Fibroblast of villous mesenchyme (primary cell): ENCODE measurements around the gene ZNF512. TPM values are rescaled to one million over a fixed set of nuclear protein-coding genes. Genes with fewer than 3 reads are reported as not detected.
"Not testable (repeated sequence)": the region's sequence is repeated elsewhere in the genome, so short reads cannot be mapped to it uniquely, and the experiment has no call there.

ENCODE experiments used
- DNase-seq: peaks from one replicate; pipeline ENCODE4 v3.0.0-alpha.2; 2010; ENCODE audit warnings: low read depth
- H3K4me3 ChIP-seq: 2 replicates; pipeline ENCODE4 v1.5.1; 2011; ENCODE audit warnings: low read depth, mild to moderate bottlenecking, low read length
- total RNA-seq: library from RNA; depleted of rRNA; stranded (reverse); fragments of >200 nt; gene quantifications from 2 replicates; pipeline ENCODE4 v1.2.3, GENCODE V29; 2012
- TF ChIP-seq, protein P1 (sequence below): IDR thresholded peaks from 2 replicates; pipeline ENCODE4 v1.5.1; 2012; ENCODE audit warnings: low read depth, mild to moderate bottlenecking, low read length; ENCODE audit not compliant: insufficient read depth

ZNF512 gene
- total RNA-seq, 1 donor = 33.2 TPM

DNA sequence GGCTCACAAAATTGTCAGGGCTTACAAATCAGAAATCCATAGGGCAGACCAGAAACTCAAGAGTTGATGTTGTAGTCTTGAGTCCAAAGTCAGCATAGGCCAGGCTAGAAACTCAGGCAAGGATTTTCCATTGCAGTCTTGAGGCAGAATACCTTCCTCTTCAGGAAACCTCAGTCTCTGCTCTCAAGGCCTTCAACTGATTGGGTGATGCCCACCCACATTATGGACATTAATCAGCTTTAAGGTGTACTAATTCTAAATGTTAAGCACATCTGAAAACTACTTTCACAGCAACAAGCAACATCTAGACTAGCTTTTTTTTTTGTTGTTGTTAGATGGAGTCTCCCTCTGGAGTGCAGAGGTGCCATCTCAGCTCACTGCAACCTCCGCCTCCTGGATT lies 31.3 kb upstream of the ZNF512 start:
- H3K4me3 ChIP-seq = no peak overlapping the region
- TF ChIP-seq, protein P1, sequence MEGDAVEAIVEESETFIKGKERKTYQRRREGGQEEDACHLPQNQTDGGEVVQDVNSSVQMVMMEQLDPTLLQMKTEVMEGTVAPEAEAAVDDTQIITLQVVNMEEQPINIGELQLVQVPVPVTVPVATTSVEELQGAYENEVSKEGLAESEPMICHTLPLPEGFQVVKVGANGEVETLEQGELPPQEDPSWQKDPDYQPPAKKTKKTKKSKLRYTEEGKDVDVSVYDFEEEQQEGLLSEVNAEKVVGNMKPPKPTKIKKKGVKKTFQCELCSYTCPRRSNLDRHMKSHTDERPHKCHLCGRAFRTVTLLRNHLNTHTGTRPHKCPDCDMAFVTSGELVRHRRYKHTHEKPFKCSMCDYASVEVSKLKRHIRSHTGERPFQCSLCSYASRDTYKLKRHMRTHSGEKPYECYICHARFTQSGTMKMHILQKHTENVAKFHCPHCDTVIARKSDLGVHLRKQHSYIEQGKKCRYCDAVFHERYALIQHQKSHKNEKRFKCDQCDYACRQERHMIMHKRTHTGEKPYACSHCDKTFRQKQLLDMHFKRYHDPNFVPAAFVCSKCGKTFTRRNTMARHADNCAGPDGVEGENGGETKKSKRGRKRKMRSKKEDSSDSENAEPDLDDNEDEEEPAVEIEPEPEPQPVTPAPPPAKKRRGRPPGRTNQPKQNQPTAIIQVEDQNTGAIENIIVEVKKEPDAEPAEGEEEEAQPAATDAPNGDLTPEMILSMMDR = no peak

DNA sequence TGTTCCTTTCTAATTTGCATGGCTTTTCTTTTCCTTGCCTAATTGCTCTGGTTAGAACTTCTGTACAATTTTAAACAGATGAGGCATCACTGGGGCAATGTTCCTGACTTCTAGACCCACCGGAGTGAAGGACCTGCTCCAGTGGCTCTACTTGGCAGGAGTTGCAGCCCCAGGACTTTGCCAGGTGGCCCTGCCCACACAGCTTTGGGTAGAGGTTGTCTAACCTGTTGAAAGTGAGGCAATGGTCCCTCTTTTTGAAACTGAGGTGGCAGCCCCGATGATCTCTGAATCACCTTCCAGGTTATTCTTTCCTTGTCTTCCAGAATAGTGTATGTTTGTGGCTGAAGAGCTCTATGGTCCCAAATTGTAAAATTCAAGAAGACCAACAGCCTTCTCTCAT lies 29.9 kb upstream of the ZNF512 start:
- DNase-seq = no peak
- H3K4me3 ChIP-seq = no peak overlapping the region
- TF ChIP-seq, protein P1 = no peak

More for the DNA sequence above, 31.3 kb upstream of the ZNF512 start:
- no peak for DNase-seq

DNA sequence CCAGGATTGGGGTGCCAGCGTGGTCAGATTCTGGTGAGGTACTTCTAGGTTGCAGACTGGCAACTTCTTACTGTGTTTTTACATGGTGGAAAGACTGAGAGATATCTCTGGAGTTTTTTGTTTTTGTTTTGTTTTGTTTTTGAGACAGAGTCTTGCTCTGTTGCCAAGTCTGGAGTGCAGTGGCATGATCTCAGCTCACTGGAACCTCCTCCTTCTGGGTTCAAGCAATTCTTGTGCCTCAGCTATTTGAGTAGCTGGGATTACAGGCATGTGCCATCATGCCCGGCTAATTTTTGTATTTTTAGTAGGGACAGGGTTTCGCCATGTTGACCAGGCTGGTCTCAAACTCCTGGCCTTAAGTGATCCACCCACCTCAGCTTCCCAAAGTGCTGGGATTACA lies 28.4 kb upstream of the ZNF512 start:
- not testable (repeated sequence) for DNase-seq, H3K4me3 ChIP-seq

DNA sequence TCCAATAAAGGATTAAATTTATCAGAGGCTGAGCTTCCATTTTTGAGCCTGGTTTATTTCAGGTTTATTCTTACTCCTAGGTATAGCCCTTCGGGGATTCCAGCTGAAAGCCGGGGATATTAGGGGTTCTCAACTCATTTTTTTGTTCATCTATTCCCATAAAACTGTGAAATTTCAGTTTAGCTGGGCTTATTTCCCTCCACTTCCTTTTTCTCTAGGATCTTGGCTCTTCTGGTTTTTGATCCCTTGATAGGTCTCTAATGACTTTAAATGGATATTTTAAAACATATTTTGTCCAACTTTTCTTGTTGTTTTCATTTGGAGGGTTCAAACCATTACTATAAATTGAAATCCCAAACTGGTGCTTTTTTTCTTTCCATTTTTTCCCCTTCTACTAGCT lies 23.6 kb upstream of the ZNF512 start:
- no peak for DNase-seq
- TF ChIP-seq, protein P1 = no peak
- no peak overlapping the region for H3K4me3 ChIP-seq

DNA sequence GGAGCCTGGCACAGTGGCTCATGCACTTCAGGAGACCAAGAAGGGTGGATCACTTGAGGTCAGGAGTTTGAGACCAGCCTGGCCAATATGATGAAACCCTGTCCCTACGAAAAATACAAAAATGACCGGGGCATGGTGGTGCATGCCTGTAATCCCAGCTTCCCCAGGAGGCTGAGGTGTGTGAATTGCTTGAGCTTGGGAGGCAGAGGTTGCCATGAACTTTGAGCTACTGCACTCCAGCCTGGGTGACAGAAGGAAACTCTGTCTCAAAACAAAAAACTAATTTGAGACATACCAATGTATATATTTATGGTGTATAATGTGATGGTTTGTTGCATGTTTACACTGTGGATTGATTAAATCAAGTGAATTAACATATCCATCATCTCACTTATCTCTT lies 21.8 kb upstream of the ZNF512 start:
- no peak for DNase-seq
- no peak overlapping the region for H3K4me3 ChIP-seq
- TF ChIP-seq, protein P1 = no peak

DNA sequence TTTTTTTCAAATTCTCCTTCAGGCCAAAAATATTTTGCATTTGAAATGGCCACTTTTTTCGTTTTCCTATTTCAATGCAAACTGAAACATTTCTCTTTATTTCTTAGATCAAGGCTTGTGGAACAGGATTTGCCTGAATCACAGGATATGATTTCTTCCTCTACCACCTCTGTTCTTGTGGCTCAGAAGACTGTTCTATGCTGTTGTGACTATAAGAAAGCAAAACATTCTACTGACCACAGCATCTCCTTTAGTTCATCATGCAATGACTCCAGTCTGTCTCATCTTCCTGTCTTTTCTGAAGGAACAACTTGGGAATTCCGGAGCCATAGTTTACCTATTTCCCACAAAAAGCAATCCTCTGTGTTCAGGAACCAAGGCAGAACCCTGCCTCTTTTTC lies 16.2 kb upstream of the ZNF512 start:
- DNase-seq = no peak
- no peak overlapping the region for H3K4me3 ChIP-seq
- TF ChIP-seq, protein P1 = no peak

DNA sequence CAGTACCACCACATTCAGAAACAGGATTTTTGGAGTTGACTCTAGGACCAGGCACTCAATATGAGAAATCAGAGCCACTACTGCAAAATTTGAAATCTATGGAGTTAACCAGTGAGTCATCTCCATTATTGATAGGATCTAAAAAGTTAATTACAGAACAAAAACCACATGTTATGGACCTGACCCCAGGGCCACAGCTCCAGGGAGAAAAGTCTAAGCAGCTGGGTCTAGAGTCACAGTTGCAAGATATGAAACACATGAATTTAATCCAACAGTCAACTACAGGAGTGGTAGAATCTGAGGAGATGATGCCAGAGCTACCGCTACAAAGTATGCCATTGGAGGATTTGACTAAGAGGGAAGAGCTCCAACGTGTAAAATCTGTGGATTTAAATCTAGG lies 13.4 kb upstream of the ZNF512 start:
- peak; percentile 51 for DNase-seq
- TF ChIP-seq, protein P1 = no peak
- no peak overlapping the region for H3K4me3 ChIP-seq

DNA sequence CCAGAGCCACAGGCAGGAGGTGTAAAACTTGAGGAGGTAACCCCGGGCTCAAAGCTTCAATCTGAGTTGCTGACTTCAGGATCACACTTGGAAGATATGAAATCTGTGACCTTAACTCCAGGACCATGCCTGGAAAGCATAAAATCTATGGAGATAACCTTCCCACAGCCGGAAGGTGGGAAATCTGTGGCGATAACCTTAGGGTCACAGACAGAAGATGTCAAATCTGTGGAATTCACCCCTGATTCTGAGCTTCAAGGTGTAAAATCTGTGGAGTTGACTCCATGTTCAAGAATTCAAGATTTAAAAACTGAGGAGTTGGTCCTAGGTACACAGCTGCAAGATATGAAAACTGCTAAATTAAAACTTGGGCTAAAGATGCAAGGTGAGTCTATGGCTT lies 11.6 kb upstream of the ZNF512 start:
- TF ChIP-seq, protein P1 = no peak
- H3K4me3 ChIP-seq = no peak overlapping the region
- no peak for DNase-seq
